ENCODE data around the gene GBA2. TPM values are rescaled to one million over a fixed set of nuclear protein-coding genes. Genes with fewer than 3 reads are reported as not detected.

Gene GBA2
- total RNA-seq, 1 experiment from 2014 or later, result 63.6 TPM

GRCh38 chr9:35795695-35796094 lies 46.7 kb upstream of the GBA2 start:
- ATAC-seq, result 0 out of 2 replicates have a peak, but pooled peaks have one; percentile 58

GRCh38 chr9:35793461-35793860 lies 44.4 kb upstream of the GBA2 start:
- no peak overlapping the region for H3K9ac ChIP-seq (ENCODE audit: low read length)
- H3K4me3 ChIP-seq (replicated peaks in 1 of 2; ENCODE audit: low read depth in 1 of 2, low read length in 2 of 2), result no peak overlapping the region
- H3K79me2 ChIP-seq (ENCODE audit: insufficient read depth, low read length), result no peaks in the 10 kb centered on the region
- POLR2A ChIA-PET, result no interaction called here
- CTCF ChIA-PET, result interaction anchor here (1.0 kb wide), 1 partner anchor 89 kb away, joined by 4 read pairs; no protein-coding TSS in a partner anchor
- RAD21 ChIA-PET (ENCODE audit: low non-redundant PET in 1 of 2, low total read pairs in 2 of 2, uncharacterized antibody in 2 of 2, unreplicated experiment in 2 of 2), result no interaction called here
- ATAC-seq (no peak), DNase-seq (ENCODE audit: low read depth, low spot score) (no peak)
- H3K9me2 ChIP-seq (ENCODE audit: insufficient read depth), result no peaks in the 10 kb centered on the region
- peaks cover 0 to 20% of the 10 kb centered on the region in 2 experiments; a peak in 2 of 4 replicates for H3K4me1 ChIP-seq (ENCODE audit: control insufficient read depth in 1 of 2, insufficient read depth in 2 of 2, low read length in 2 of 2)
- H3K27ac ChIP-seq (ENCODE audit: low read depth, low read length), result no peak overlapping the region
- no peaks in the 10 kb centered on the region for H4K20me1 ChIP-seq (ENCODE audit: insufficient read depth)
- intact Hi-C loops (cut with micrococcal nuclease), result no loop called here
- H3K36me3 ChIP-seq (ENCODE audit: control insufficient read depth in 1 of 2, insufficient read depth in 2 of 2, low read length in 2 of 2), result 0 out of 4 replicates have a peak, but pooled peaks cover 0 to 4% of the 10 kb centered on the region in 2 experiments
- no TSS peak for BruUV-seq (replicated peaks)
- H3K4me2 ChIP-seq (ENCODE audit: low read length), result no peak overlapping the region
- no peak overlapping the region for H2AFZ ChIP-seq (ENCODE audit: low read depth, low read length, poor library complexity, severe bottlenecking)
- no peaks in the 10 kb centered on the region for H3K9me3 ChIP-seq (ENCODE audit: control insufficient read depth in 1 of 2, insufficient read depth in 1 of 2, low read depth in 1 of 2, low read length in 2 of 2)
- H3K27me3 ChIP-seq (ENCODE audit: insufficient read depth, low read length), result no peaks in the 10 kb centered on the region
- no peak for TF ChIP-seq ZFX (IDR thresholded peaks at IDR 0.05)
- TF ChIP-seq FOSL1 (IDR thresholded peaks at IDR 0.05; ENCODE audit: low read depth), result no peak
- no peak for TF ChIP-seq EZH2phosphoT487 (IDR thresholded peaks at IDR 0.05; ENCODE audit: borderline replicate concordance)
- TF ChIP-seq ZBTB33 (IDR thresholded peaks at IDR 0.05; ENCODE audit: extremely low read depth, insufficient replicate concordance, low read length), result no peak
- TF ChIP-seq POLR2A (IDR thresholded peaks at IDR 0.05; ENCODE audit: borderline replicate concordance, extremely low read depth, insufficient read depth, insufficient read length), result no peak
- no peak for TF ChIP-seq SIN3A (IDR thresholded peaks at IDR 0.05; ENCODE audit: low read depth)
- TF ChIP-seq YY1 (IDR thresholded peaks at IDR 0.05; ENCODE audit: extremely low read depth, insufficient replicate concordance, low read depth, low read length), result no peak
- no peak for TF ChIP-seq POLR2AphosphoS5 (IDR thresholded peaks at IDR 0.05; ENCODE audit: low read depth, low read length)
- TF ChIP-seq EGR1 (IDR thresholded peaks at IDR 0.05; ENCODE audit: low read depth), result no peak
- no peak for TF ChIP-seq MAX (IDR thresholded peaks at IDR 0.05)
- no peak for TF ChIP-seq EZH2 (IDR thresholded peaks at IDR 0.05)
- TF ChIP-seq CBX3 (IDR thresholded peaks at IDR 0.05; ENCODE audit: low read depth), result no peak
- no peak for TF ChIP-seq SRF (IDR thresholded peaks at IDR 0.05; ENCODE audit: low read depth)
- no peak for TF ChIP-seq SP1 (IDR thresholded peaks at IDR 0.05; ENCODE audit: low read depth)
- TF ChIP-seq CTCF (IDR thresholded peaks at IDR 0.05 in 2 of 3, conservative IDR thresholded peaks at IDR 0.05 in 1 of 3; ENCODE audit: borderline replicate concordance in 1 of 3, insufficient read depth in 1 of 3, low read depth in 2 of 3, low read length in 2 of 3), result no peak
- no peak for TF ChIP-seq ZNF274 (IDR thresholded peaks at IDR 0.05; ENCODE audit: low read depth, low read length)

More at GRCh38 chr9:35795695-35796094, 46.7 kb upstream of the GBA2 start:
- Histone ChIP-seq H4K20me1 (ENCODE audit: insufficient read depth) (no peaks in the 10 kb centered on the region), H3K27me3 (ENCODE audit: insufficient read depth, low read length) (no peaks in the 10 kb centered on the region), H3K27ac (ENCODE audit: low read depth, low read length) (no peak overlapping the region), H3K9me3 (ENCODE audit: control insufficient read depth in 1 of 2, insufficient read depth in 1 of 2, low read depth in 1 of 2, low read length in 2 of 2) (no peaks in the 10 kb centered on the region), H3K9ac (ENCODE audit: low read length) (no peak overlapping the region), H3K79me2 (ENCODE audit: insufficient read depth, low read length) (no peaks in the 10 kb centered on the region), H2AFZ (ENCODE audit: low read depth, low read length, poor library complexity, severe bottlenecking) (no peak overlapping the region), H3K36me3 (ENCODE audit: control insufficient read depth in 1 of 2, insufficient read depth in 2 of 2, low read length in 2 of 2) (0 out of 4 replicates have a peak, but pooled peaks cover 0 to under 1% of the 10 kb centered on the region in 2 experiments), H3K4me1 (ENCODE audit: control insufficient read depth in 1 of 2, insufficient read depth in 2 of 2, low read length in 2 of 2) (peaks cover 0 to 27% of the 10 kb centered on the region in 2 experiments; a peak in 2 of 4 replicates), H3K9me2 (ENCODE audit: insufficient read depth) (no peaks in the 10 kb centered on the region), H3K4me2 (ENCODE audit: low read length) (peak overlapping the region; percentile 25; the same call in 1 of the 2 replicates), H3K4me3 (replicated peaks in 1 of 2; ENCODE audit: low read depth in 1 of 2, low read length in 2 of 2) (no peak overlapping the region)
- RAD21 ChIA-PET (ENCODE audit: low non-redundant PET in 1 of 2, low total read pairs in 2 of 2, uncharacterized antibody in 2 of 2, unreplicated experiment in 2 of 2), result no interaction called here
- no peak for DNase-seq (ENCODE audit: low read depth, low spot score)
- no peak for TF ChIP-seq SIN3A (IDR thresholded peaks at IDR 0.05; ENCODE audit: low read depth)
- intact Hi-C loops (cut with micrococcal nuclease), result no loop called here
- POLR2A ChIA-PET, result no interaction called here
- no TSS peak for BruUV-seq (replicated peaks)
- CTCF ChIA-PET, result no interaction called here
